HG02840 (cell line): ENCODE data around the gene JAZF1.

Experiments used
- ATAC-seq: cut with Tn5 transposase; IDR thresholded peaks from one replicate; pipeline ENCODE4 v1.9.1; 2021; ENCODE audit warnings: mild to moderate bottlenecking, moderate library complexity, moderate number of reproducible peaks; ENCODE audit not compliant: unreplicated experiment, low FRiP score

Gene JAZF1

DNA sequence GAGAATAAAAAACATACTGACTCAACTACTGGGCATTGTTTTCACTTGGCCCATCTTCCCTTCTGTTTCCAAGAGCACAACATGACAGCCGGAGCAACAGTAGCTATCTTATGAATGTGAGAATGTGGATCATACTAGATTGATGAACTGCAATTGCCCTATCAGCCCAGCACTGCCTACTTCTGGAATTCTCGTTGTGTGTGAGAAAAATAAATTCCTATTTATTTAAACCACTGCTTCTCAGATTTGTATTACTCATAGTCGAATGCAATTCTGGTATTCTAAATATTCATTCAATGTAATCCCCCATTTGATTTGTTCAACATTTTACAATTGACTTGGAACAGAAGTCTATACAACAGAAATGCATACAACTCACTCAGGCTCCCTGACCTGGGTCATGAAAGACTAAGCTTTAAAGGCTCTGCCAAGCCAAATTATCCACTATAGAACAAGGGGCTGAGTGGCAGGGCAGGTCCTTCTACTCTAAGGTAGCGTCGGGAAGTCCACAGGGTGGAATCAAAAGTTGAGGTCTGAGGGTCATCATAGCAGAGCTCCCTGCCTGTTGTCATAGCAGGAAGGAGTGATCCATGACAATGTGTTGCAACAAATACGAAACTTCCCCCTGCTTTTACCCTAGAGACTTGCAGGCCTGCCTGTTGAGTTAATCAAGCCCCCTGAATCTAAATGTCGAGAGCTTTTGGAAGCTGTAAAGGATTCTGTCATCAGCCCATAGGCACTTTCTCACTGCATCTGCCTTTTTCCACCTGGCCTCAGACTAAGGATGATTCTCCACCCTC, 12.4 kb upstream of the JAZF1 start:
- no peak for ATAC-seq

DNA sequence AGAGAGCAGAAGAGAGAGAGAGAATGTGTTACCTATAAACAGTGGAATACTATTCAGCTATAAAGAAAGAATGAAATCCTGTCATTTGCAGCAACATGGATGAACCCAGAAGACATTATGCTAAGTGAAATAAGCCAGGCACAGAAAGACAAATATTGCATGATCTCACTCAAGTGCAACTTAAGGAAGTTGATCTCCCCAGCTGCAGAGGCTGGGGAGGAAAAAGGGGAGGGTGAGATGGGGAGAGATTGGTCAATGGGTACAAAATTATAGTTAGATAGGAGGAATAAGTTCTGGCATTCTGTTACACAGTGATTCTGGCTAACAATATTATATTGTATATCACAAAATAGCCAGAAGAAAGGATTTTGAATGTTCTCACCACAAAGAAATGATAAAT, 11.2 kb upstream of the JAZF1 start:
- no peak for ATAC-seq

DNA sequence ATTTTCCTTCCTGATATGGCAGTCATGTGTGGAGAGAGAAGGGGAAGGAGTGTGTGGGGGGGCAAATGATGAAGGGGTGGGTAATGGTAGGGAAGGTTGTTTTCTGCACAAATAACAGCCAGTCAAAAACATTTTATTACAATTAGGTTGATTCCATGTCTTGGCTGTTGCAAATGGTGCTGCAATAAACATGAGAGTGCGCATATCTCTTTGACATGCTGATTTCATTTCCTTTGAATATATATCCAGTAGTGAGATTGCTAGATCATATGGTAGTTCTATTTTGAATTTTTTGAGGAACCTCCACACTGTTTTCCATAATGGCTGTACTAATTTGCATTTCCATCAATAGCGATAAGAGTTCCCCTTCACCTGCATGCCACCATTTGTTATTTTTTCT, 10.6 kb upstream of the JAZF1 start:
- no peak for ATAC-seq

DNA sequence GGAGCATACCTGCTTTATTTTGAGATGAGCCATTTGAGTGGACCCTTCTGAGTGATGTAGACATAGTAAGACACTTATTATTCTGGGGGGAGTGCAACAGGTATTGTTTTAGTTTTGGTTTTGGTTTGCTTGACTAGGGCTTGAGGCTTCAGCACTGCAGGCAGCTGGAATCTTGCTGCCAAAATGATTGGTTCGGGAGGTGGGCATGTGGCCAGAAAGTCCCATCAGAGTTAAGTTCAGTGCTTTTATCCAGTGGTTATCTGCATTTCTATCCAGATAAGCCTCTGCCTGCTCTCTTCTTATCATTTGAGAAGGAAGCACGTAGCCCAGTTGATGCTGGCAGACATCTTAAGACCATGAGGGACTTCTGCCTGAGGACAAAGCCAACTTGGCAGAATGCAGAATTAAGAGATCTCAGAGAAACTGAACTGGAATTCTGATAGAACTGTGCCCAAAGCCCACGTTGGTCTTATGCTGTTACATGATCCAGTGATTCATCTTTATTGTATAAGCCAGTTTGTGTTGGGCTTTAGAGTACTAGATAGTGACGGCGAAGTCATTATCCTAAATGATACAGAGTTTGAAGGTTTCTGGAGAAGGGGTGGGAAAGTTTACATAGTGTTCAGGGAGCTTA, 9.6 kb upstream of the JAZF1 start:
- no peak for ATAC-seq

DNA sequence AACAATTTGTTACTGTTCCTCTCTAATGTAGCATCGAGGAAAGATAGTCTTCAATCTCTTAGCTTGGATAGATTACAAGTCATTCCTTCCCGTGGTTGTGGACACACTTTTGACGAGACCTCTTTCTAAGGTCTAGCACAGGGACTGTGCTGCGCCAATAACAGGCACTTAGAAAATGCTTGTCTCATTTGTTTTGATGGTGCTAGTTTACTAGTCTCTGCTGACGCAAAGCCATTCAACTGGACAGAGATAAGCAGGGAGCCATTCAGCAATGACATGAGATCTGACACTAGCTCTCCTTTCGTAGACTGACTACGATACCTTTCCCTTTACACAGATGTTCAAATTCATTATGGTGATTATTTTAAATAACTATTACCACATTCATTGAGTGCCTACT, 6.4 kb upstream of the JAZF1 start:
- ATAC-seq = no peak

DNA sequence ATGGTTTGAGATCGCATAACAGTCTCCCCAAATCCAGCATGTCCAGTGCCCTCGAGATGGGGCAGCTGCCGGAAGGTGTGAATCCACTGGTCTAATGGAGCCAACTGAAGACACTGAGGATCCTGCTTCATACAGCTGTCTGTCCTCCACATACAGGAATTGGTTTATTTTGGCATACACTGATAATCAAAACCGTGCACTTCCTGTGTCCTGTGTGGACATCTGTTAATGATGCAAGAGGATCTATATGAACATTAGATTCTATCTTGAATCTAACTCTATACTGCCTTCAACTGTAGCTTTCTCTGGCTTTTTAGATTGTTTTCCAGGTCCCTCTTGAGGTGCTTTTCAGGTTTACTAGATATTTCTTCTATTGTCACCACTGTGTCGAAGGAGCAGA, 3.0 kb upstream of the JAZF1 start:
- no peak for ATAC-seq

DNA sequence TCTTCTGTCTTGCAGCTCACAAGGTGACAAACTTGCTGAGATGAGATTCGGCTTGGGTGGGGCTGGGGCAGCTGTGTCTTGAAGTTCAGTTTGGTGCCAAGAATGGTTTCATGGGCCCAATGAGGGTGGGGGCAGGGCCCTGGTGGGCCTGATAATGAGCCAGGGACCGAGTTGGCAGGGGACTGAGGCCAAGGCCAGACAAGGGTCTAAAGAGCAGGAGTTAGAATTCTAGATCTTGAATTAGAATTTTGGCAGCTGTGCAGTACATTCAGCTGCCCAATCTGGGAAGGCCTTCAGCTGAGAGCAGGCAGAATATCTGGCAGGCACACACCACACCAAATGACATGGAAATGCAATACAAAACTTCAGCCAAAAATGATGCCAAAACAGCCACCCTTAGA, 1.5 kb upstream of the JAZF1 start:
- no peak for ATAC-seq

DNA sequence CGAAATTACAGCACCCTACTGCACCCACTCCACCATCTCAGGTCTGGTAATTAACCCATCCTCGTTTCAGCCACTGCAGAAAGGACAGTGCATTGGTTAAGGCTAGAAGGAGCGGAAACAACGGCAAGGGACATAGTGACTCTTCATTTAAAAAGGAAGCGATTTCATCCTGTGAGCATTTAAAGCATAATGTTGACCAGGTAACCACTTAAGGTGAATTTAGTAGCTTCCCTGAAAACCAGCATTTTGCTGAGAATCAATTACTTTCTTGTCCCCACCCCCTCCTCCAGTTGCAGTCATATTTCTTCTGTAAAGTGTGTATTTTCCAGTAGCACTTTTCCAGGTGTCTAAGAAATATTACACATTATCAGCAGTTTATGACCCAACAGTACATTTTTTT, 821 bp upstream of the JAZF1 start:
- no peak for ATAC-seq

DNA sequence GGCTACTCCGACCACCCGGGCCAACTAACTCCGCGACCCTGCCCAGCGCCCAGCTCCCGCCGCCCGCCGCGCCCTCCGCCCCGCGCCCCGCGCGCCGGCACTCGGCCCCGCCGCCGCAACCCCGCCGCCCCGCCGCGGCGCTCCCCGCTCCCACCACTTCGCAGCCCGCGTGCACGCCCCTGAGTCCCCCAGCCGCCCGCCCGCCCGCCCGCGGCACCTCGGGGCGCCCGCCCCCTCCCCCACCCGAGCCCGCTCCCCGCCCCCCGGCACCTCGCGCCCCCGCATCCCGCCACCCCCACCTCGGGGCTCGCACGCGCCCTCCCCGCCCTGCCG, 598 bp downstream of the JAZF1 start:
- ATAC-seq = no peak

DNA sequence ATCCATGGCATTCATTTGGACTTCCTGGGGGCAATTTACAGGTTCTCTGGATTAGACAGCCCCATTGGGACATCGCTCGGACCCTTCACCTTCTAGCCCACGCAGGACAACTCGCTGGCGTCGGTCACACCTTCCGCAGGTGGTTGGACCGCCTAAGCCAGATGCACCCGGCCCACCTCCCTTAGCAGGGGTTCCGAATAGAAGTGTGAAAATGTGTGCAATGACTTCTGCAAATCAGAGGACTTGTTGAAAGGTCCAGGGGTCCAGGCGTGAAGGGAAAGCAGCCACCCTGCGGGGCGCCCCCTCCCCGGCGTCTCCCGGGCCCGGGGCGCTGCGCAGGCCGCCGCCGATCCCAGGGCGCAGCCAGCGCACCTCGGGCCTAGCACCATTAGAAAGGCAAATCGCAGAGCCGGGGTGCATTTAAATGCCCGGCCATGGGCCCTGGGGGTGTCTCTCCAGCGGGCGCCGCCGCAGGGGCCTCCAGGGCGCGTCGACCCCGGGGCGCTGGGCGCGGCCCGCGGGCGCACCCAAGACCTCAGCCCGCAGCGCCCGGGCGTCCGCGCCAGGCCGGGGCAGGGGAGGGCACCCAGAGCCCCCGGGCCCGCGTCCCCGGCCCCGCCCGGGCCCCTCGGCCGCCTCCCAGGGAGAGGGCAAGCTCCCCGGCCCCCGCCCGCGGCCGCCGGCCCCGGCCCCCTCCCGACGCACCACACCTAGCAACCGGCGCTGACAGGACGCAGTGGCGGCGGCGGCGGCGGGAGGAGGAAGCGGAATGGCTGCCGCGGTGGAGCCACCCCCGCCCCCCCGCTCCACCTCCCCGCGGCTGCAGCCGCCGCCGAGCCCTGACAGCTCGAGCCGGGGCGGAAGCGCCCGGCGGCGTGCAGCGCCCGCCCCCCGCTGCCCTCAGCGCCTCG, 1.2 kb downstream of the JAZF1 start:
- peak; percentile 55 for ATAC-seq

DNA sequence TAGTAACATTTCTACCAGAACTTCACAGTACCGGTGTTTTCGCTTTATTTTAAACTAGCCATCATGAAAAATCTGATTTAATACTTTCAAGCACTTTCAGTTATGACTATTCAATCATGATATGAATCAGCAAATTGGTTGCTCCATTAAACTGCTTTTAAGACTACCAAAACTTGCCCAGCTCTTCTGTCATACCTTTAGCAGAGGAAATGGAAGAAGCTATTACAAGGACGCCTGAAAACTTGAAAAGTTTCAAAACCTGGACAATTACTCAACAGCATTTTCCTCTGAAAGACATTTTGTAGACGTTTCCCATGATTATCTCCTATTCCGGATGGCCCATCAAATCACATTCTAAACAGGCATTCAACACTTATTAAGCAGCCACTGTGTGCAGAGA, 2.0 kb downstream of the JAZF1 start:
- ATAC-seq = no peak

DNA sequence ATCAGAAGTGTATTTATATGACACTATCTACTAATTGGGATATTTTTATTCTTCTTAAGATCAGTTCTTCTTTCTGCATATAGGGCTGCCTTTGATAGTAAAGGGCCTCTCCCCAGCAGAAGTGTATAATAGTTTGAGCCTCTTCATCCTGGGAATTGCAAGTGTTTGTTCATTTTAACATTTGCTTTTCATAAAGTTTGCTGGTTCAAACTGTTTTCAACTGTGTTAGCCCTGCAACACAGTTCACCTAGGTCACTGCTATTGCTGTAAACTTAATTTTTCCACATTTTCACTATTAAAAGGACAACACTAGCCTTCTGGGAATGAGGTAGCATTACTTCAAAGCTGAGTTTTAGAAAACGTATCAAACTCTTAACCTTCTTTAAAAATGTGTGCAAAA, 2.8 kb downstream of the JAZF1 start:
- ATAC-seq = no peak

DNA sequence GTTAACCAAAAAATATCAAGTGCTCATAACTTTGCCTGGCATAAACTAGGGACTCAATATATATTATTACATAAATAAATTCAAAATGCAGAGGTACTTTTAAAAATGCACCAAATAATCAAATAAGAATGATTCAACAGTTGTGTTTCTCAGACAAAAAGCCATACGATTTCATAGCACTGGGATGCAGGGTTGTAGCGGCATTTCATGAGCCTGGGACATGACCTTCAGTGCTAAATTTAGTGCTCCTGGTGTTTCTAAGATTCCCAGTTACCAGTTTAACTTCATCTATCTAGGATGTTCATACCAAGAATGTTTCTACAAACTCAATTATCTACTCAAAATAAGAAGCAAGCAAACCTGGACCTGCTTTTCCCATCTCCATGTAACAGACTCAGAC, 4.0 kb downstream of the JAZF1 start:
- no peak for ATAC-seq

DNA sequence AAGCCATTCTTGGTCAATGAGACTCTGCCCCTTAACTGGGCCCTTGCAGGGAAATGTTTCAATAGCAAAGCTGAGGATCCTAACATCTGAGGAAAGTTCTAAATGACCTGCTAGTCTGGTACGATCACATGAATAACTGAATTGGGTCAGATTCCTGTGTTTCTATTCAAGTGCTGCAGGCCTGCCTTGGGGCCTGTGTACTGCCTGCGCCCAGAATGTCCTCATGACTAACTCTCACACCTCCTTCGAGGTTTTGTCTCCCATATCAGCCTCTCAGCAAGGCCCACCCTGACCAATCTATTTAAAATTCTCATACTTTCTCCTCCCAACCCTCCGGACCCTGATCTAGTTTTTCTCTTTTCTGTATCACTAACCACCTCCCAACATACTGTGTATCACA, 4.4 kb downstream of the JAZF1 start:
- no peak for ATAC-seq

DNA sequence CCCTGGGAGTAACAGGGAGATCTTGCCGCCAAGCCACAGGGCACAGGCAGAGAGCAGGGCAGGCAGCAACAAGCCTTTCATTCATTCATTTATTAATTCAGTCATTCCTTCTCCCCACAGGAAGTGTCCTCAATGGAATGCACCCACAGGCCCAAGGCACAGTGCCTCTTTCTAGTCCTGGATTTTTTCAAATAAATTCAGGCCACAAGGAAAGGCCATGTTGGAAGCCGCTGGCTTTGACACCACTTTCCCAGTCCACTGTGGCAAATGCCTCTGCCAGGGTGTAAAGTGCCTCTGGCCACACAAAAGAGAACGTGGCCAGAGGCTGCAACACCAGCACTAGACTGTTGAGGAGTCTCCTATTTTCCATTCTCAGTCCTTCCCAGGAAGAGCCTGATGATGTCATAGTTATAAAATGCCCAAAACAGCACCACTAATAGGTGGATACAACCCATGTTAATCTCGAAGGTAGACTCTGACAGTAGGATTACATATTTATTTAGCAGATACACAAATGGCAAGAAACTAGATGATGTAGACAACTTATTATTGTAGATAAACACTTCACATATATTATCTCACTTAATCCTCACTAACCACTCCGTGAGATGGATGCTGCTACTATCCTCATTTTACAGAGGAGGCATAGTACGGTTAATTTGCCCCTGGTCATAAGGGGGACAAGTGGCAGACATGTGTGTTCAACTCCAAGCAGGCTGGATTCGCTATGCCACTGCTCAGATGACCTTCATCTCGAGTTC, 5.5 kb downstream of the JAZF1 start:
- no peak for ATAC-seq

DNA sequence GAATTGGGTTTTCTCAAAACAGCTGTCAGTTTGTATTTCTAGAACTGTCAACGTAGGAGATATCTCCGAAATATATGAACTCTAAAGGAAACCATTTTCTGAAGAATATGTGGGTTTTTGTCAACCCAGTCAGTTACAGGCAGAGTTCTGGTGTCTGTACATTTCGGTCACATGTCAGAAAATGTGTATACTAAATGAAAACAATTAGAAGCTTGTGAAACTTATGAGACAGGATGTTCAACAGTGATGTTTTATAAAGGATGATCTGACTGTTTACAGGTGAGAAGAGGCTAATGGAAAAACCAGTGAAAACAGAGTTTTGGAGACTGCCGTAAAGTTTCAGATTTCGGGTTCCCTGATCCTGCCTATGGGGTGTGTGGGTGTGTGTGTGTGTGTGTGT, 6.2 kb downstream of the JAZF1 start:
- no peak for ATAC-seq

DNA sequence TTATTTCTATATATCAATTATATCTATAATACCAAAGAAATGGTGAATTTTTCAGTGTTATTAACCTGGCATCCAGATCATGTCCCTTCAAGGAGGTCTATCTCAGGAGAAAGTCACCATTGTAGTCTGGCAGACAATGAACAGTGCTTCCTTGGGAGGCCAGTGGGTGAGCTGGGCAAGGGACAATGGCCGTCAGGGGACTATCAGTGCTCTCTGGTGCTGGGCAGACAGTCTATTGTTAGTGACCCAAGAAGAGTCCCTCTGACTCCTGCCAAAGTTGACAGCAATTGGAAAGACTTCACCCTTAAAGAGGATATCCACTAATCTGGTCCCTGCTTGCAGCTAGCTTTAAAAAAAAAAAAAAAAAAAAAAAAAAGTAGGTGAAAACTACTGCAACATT, 7.1 kb downstream of the JAZF1 start:
- no peak for ATAC-seq

DNA sequence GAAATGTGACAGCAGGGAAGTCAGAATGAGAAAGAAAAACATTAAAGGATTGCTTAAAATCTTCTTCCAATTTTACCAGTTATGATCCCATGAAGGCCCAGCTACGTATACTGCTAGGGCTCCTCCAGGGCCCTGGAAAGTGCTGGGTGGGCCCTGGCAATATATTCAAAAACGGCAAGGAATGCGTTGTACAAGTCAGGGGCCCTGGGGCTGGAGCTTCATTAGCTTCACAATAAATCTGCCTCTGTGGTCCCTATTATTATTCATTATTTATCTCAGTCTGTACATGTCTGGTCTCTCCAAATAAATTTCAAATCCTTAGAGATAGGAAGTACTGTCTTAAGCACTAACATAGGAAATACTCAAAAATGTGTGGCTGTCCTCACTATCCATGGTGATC, 7.6 kb downstream of the JAZF1 start:
- ATAC-seq = no peak

DNA sequence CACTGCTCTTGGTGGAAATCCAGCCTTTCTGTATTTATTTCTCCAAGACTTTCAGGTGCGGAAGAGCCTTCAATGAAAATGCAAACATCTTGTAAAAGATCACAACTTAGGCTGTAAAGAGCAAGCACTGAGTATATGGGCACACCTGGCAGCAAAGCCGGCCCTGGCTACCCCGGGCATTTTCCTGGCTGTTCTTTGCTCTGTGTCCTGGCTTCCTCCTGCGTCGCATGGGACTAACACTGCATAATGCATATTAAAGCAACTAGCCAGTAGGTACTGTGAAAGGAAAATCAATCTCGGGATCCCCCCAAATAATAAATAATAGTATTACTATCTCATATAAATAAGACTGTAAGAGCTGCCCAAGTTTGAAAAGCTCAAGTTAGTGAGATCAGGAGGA, 9.9 kb downstream of the JAZF1 start:
- ATAC-seq = no peak

DNA sequence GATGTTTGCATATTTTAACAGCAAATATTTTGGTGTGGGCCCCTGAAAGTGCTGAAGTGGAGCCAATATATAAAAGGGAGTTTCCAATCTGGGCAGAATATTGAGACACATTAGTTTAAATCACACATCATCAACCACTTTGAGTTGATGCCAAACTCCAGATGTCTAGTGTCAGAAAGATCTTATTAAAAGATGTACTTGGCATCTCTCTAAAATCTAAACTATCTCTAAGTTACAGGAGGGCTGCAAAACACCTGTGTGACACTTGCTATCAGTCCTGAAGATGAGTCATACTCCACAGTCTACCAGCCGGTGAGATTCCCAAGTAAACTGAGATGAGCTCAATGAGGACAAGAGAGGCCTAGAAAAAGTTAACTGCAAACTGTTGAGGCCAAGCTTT, 11.4 kb downstream of the JAZF1 start:
- ATAC-seq = no peak
